ENCODE data around the gene CCDC3. TPM values are rescaled to one million over a fixed set of nuclear protein-coding genes. Genes with fewer than 3 reads are reported as not detected.
"Not testable (repeated sequence)": the region's sequence is repeated elsewhere in the genome, so short reads cannot be mapped to it uniquely, and the experiment has no call there.

The CCDC3 gene
- total RNA-seq, 1 experiment from 2014 or later = not detected

- BruUV-seq (replicated peaks) = no TSS peak
These were observed 7.9 kb downstream of the CCDC3 start for GRCh38 chr10:12993595-12993994.

DNA sequence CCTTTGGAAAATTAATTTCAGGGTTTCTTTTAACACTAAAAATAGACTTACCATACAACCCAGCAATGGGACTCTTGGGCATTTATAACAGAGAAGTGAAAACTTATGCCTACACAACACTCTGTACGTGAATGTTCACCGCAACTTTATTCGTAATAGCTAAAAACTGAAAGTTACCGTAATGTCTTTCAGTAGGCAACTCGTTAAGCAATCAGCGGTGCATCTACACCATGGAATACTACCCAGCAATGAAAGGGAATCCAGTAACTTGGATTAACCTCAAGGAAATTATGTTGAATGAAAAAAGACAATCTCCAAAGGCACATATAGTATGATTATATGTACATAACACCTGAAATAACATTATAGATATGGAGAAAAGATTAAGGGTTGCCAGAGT is 16.2 kb downstream of the CCDC3 start:
- intact Hi-C loops (cut with micrococcal nuclease) = no loop called here
- ChIA-PET CTCF (interaction anchor here (1.1 kb wide), 1 partner anchor 51 kb away, joined by 3 read pairs; no protein-coding TSS in a partner anchor), POLR2A (interaction anchor here (0.7 kb wide), 1 partner anchor 29 kb away, joined by 3 read pairs; no protein-coding TSS in a partner anchor)
- Mint-ChIP-seq H3K9me3 (ENCODE audit: unreplicated experiment) (no peaks in the 10 kb centered on the region), H3K4me3 (ENCODE audit: unreplicated experiment) (no peak overlapping the region), H3K27ac (ENCODE audit: low read depth, unreplicated experiment) (no peak overlapping the region), H3K4me1 (ENCODE audit: insufficient read depth, unreplicated experiment) (no peaks in the 10 kb centered on the region), H3K36me3 (ENCODE audit: insufficient read depth, unreplicated experiment) (no peaks in the 10 kb centered on the region), H3K27me3 (ENCODE audit: insufficient read depth, unreplicated experiment) (no peaks in the 10 kb centered on the region)
- TF ChIP-seq, protein P1, sequence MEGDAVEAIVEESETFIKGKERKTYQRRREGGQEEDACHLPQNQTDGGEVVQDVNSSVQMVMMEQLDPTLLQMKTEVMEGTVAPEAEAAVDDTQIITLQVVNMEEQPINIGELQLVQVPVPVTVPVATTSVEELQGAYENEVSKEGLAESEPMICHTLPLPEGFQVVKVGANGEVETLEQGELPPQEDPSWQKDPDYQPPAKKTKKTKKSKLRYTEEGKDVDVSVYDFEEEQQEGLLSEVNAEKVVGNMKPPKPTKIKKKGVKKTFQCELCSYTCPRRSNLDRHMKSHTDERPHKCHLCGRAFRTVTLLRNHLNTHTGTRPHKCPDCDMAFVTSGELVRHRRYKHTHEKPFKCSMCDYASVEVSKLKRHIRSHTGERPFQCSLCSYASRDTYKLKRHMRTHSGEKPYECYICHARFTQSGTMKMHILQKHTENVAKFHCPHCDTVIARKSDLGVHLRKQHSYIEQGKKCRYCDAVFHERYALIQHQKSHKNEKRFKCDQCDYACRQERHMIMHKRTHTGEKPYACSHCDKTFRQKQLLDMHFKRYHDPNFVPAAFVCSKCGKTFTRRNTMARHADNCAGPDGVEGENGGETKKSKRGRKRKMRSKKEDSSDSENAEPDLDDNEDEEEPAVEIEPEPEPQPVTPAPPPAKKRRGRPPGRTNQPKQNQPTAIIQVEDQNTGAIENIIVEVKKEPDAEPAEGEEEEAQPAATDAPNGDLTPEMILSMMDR (IDR thresholded peaks at IDR 0.05; ENCODE audit: unreplicated experiment) = no peak
- no TSS peak for BruUV-seq (replicated peaks)
- no peak for DNase-seq (ENCODE audit: unreplicated experiment)

More at GRCh38 chr10:12993595-12993994, 7.9 kb downstream of the CCDC3 start:
- Mint-ChIP-seq H3K9me3 (ENCODE audit: unreplicated experiment) (no peaks in the 10 kb centered on the region), H3K4me1 (ENCODE audit: insufficient read depth, unreplicated experiment) (no peaks in the 10 kb centered on the region), H3K4me3 (ENCODE audit: unreplicated experiment) (no peak overlapping the region), H3K27me3 (ENCODE audit: insufficient read depth, unreplicated experiment) (peaks cover 10% of the 10 kb centered on the region), H3K36me3 (ENCODE audit: insufficient read depth, unreplicated experiment) (no peaks in the 10 kb centered on the region), H3K27ac (ENCODE audit: low read depth, unreplicated experiment) (no peak overlapping the region)
- TF ChIP-seq, protein P1 (IDR thresholded peaks at IDR 0.05; ENCODE audit: unreplicated experiment) = no peak
- ChIA-PET POLR2A (no interaction called here), CTCF (interaction anchor here (0.8 kb wide), 1 partner anchor 729 kb away, joined by 3 read pairs; no protein-coding TSS in a partner anchor)
- peak; percentile 14 for DNase-seq (ENCODE audit: unreplicated experiment)
- intact Hi-C loops (cut with micrococcal nuclease) = no loop called here

DNA sequence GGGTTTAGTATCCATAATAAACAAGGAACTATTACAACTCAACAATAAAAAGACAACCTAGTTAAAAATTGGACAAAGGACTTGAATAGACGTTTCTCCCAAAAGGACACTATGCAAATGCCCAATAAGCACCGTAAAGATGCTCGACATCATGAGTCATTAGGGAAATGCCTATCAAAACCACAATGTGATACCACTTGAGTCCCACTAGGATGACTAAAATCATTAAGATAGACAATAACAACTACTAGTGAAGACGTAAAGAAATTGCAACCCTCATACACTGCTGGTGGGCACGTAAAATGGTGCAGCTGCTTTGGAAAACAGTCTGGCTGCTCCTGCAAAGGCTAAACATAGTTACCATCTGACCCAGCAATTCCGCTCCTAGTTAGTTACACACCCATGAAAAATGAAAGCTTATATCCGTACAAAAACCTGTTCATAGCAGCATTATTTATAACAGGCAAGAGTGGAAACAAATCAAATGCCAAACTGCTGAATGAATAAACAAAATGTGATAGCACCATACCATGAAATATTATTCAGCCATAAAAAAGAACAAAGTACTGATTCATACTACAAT is 17.3 kb downstream of the CCDC3 start:
- Mint-ChIP-seq H3K27me3 (ENCODE audit: insufficient read depth, unreplicated experiment) (no peaks in the 10 kb centered on the region), H3K4me3 (ENCODE audit: unreplicated experiment) (no peak overlapping the region), H3K4me1 (ENCODE audit: insufficient read depth, unreplicated experiment) (no peaks in the 10 kb centered on the region), H3K36me3 (ENCODE audit: insufficient read depth, unreplicated experiment) (no peaks in the 10 kb centered on the region), H3K27ac (ENCODE audit: low read depth, unreplicated experiment) (no peak overlapping the region), H3K9me3 (ENCODE audit: unreplicated experiment) (no peaks in the 10 kb centered on the region)
- ChIA-PET POLR2A (no interaction called here), CTCF (no interaction called here)
- intact Hi-C loops (cut with micrococcal nuclease) = no loop called here
- DNase-seq (ENCODE audit: unreplicated experiment) = no peak
- TF ChIP-seq, protein P1 (IDR thresholded peaks at IDR 0.05; ENCODE audit: unreplicated experiment) = no peak
- no TSS peak for BruUV-seq (replicated peaks)

- H3K27me3 Mint-ChIP-seq (ENCODE audit: insufficient read depth, unreplicated experiment); H3K27ac Mint-ChIP-seq (ENCODE audit: low read depth, unreplicated experiment); BruUV-seq (replicated peaks); H3K4me1 Mint-ChIP-seq (ENCODE audit: insufficient read depth, unreplicated experiment); H3K36me3 Mint-ChIP-seq (ENCODE audit: insufficient read depth, unreplicated experiment); H3K9me3 Mint-ChIP-seq (ENCODE audit: unreplicated experiment); DNase-seq (ENCODE audit: unreplicated experiment); POLR2A ChIA-PET; H3K4me3 Mint-ChIP-seq (ENCODE audit: unreplicated experiment); intact Hi-C loops (cut with micrococcal nuclease): not testable (repeated sequence)
- CTCF ChIA-PET = interaction anchor here (1.3 kb wide), 1 partner anchor 91 kb away, joined by 6 read pairs; no protein-coding TSS in a partner anchor
These were observed 17.9 kb downstream of the CCDC3 start for GRCh38 chr10:12983568-12983967.

Measured in MCF 10A (cell line).